Bronchial epithelial cell (primary cell): ENCODE results near the gene PPIF. TPM values are rescaled to one million over a fixed set of nuclear protein-coding genes. Genes with fewer than 3 reads are reported as not detected.

Source experiments
- DNase-seq: peaks from one replicate; pipeline ENCODE4 v3.0.0-alpha.2; 2010; ENCODE audit warnings: low read depth
- FAIRE-seq: peaks from 2 replicates; lab custom pipeline; 2011; peaks lifted over from hg19 to GRCh38; lab: Jason Lieb, UNC
- H3K27me3 ChIP-seq: 2 replicates; pipeline ENCODE4 v1.5.1; 2011; ENCODE audit warnings: low read length; ENCODE audit not compliant: control insufficient read depth, insufficient read depth
- H3K36me3 ChIP-seq: 2 replicates; pipeline ENCODE4 v1.5.1; 2011; ENCODE audit warnings: low read length; ENCODE audit not compliant: control insufficient read depth, insufficient read depth
- H3K4me3 ChIP-seq: 2 replicates; pipeline ENCODE4 v1.5.1; 2011; ENCODE audit warnings: mild to moderate bottlenecking, low read depth, low read length, control low read depth
- total RNA-seq: library from RNA; depleted of rRNA; stranded (reverse); fragments of >200 nt; gene quantifications from 2 replicates; pipeline ENCODE4 v1.2.1, GENCODE V29; 2014
- TF ChIP-seq, protein P1 (sequence below): IDR thresholded peaks from 2 replicates; pipeline ENCODE4 v1.5.1; 2011; ENCODE audit warnings: mild to moderate bottlenecking, moderate library complexity, low read length, control low read depth, inconsistent platforms; ENCODE audit not compliant: insufficient read depth, severe bottlenecking

PPIF gene
- total RNA-seq, 1 donor from 2014 or later = 27.1 TPM

DNA sequence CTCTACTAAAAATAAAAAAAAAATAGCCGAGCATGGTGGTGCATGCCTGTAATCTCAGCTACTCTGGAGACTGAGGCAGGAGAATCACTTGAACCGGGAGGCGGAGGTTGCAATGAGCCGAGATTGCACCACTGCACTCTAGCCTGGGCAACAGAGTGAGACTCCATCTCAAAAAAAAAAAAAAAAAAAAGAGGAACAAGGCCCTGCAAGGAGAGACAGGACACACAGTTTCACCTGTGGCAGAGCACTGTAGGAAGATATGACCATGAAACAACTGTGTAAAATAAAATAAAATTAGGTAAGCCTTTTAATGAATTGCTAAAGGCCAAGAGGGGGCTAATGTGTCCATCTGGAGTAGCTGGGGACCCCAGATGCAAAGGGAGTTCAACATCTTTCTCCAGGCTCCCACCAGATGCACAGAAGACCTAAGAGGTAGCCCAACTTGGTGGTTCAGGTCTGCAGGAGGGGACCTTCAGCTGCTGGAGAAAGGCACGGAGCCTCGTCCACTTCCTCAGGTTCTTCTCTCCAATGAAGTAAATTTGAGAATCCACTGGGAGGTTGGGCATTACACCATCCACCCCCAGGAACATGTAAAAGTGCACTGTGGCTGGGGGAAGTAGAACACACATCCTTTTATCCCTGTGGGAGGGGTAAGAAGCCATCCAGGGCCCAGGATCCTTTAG, 12.7 kb downstream of the PPIF start:
- TF ChIP-seq, protein P1, sequence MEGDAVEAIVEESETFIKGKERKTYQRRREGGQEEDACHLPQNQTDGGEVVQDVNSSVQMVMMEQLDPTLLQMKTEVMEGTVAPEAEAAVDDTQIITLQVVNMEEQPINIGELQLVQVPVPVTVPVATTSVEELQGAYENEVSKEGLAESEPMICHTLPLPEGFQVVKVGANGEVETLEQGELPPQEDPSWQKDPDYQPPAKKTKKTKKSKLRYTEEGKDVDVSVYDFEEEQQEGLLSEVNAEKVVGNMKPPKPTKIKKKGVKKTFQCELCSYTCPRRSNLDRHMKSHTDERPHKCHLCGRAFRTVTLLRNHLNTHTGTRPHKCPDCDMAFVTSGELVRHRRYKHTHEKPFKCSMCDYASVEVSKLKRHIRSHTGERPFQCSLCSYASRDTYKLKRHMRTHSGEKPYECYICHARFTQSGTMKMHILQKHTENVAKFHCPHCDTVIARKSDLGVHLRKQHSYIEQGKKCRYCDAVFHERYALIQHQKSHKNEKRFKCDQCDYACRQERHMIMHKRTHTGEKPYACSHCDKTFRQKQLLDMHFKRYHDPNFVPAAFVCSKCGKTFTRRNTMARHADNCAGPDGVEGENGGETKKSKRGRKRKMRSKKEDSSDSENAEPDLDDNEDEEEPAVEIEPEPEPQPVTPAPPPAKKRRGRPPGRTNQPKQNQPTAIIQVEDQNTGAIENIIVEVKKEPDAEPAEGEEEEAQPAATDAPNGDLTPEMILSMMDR = no peak
- no peak for DNase-seq
- FAIRE-seq = no peak

DNA sequence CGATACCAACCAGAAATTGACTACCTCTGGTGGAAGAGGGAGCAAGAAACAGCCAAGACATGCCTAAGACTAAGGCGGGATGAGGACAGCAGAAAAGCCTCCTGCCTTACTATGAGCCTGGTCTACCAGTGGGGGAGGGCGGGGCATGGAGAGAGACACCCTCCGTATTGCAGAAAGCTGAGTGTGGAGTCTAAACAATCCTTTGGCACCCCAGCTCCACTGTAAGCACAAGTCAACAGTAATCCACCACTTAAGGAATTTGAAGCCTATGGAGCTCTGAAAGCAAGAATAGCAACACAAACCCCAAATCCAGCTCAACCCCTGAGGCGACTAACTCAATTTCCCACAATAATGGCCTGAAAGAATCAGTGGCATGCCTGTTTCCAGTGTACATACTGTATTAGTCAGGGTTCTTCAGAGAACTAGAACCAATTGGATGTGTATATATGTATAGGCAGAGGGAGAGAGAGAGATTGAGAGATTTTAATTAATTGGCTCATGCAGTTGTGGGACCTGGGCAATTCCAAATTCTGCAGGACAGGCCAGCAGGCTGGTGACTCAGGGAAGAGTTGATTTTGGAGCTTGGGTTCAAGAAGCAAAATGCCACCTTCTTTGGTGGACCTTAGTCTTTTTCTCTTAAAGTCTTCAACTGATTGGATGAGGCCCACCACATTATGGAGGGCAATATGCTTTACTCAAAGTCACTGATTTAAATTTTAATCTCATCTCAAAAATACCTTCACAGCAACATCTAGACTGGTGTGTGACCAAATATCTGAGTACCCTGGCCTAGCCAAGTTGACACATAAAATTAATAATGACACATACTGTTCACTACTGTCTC, 13.5 kb downstream of the PPIF start:
- no peak for DNase-seq
- FAIRE-seq = no peak

More for the DNA sequence above, 12.7 kb downstream of the PPIF start:
- Histone ChIP-seq H3K27me3 (no peaks in the 10 kb centered on the region), H3K36me3 (peaks cover under 1% of the 10 kb centered on the region), H3K4me3 (no peak overlapping the region)

DNA sequence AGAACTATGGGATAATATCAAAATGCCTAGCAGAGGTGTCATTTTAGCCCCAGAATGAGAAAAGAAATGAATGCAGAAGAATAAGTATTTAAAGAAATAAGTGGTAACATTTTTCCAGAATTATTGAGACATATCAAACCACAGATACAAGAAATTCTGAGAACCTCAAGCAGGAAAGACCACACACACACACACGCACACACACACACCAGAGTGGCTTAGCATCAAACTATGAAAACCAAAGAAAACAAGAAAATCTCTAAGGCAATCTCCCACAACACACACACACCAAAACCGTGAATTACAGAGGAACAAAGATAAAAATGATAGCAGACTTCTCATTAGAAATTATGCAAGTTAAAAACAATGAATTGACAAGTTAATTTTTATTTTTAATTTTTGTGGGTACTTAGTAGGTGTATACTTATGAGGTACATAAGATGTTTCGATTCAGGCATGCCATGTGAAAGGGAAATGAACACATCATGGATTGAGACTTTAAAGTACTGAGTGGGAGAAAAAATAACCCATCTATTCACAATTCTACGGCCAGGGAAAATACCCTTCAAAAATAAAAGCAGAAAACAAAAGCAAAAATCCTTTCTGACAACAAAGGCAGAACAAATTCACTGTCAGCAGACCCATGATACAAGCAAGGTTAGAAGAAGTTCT, 14.6 kb downstream of the PPIF start:
- Histone ChIP-seq H3K36me3 (no peaks in the 10 kb centered on the region), H3K27me3 (peaks cover 2% of the 10 kb centered on the region), H3K4me3 (no peak overlapping the region)
- TF ChIP-seq, protein P1 = no peak
- FAIRE-seq (no peak), DNase-seq (no peak)

More for the DNA sequence above, 13.5 kb downstream of the PPIF start:
- no peaks in the 10 kb centered on the region for H3K36me3 ChIP-seq
- TF ChIP-seq, protein P1 = no peak
- peaks cover 2% of the 10 kb centered on the region for H3K27me3 ChIP-seq
- no peak overlapping the region for H3K4me3 ChIP-seq

DNA sequence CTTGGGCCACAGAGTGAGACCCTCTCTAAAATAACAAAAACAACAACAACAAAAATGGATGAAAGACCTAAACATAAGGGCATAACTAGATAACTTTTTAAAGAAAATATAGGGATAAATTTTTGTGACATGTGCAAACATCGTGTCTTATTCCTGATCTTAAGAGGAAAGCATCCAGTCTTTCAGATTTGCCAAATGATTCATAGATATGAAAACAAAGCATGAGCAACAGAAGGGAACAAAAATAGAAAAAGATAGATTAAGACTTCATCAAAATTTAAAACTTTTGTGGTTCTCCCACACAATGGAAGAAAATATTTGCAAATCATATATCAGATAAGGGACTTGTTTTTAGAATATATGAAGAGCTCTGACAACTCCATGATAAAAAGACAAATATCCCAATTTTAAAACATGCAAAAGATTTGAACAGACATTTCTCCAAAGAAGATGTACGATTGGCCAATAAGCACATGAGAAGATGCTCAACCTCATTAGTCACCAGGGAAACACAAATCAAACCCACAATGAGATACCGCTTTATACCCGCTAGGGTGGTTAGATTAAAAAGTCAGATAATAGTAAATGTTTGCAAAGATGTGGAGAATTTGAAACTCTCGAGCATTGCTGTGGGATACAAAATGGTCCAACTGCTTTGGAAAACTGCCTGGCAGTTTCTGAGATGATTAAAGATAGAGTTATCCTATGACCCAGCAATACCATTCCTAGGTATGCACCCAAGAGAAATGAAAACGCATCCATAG, 20.3 kb downstream of the PPIF start:
- TF ChIP-seq, protein P1 = no peak
- peaks cover 2% of the 10 kb centered on the region for H3K27me3 ChIP-seq
- H3K36me3 ChIP-seq = no peaks in the 10 kb centered on the region
- DNase-seq = no peak
- no peak overlapping the region for H3K4me3 ChIP-seq
- FAIRE-seq = no peak

DNA sequence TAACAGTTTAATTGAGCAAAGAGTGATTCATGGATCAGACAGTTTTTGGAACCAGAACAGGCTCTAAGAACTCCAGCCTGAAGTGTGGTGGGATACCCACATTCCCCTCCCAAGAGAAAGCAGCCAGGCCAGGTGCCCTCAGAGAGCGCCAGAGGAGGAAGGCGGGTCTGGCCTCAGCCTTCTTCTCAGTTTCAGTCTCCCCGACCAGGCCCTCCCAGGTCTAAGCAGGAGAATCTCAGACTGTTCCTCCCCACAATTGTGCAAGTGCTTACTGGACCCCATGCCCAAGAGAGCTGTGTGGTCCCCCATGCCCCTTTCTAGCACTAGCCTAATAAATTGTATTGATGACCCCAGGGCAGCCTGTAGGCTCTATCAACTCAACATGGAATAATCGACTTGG, 25.6 kb downstream of the PPIF start:
- FAIRE-seq (no peak), DNase-seq (no peak)
- Histone ChIP-seq H3K36me3 (no peaks in the 10 kb centered on the region), H3K4me3 (no peak overlapping the region), H3K27me3 (no peaks in the 10 kb centered on the region)
- TF ChIP-seq, protein P1 = no peak
